DOHH2 (cell line): Measurements from ENCODE around the gene DUSP28.

Experiments
- H3F3A ChIP-seq: fragments of 200-600 bp; sonication (generic), shearing (Covaris generic); 2 replicates; pipeline ENCODE4 v1.6.0; 2016; ENCODE audit warnings: antibody characterized with exemption, mild to moderate bottlenecking; ENCODE audit not compliant: control insufficient read depth, insufficient read depth
- H3K27ac ChIP-seq: fragments of 200-600 bp; sonication (generic); 2 replicates; pipeline ENCODE4 v1.5.1; 2014; ENCODE audit warnings: low read depth, mild to moderate bottlenecking, low read length, moderate library complexity
- H3K27me3 ChIP-seq: fragments of 200-600 bp; sonication (generic); 2 replicates; pipeline ENCODE4 v1.6.1; 2014; ENCODE audit warnings: mild to moderate bottlenecking, low read length, mixed read lengths; ENCODE audit not compliant: control insufficient read depth
- H3K36me3 ChIP-seq: fragments of 200-600 bp; sonication (generic); 2 replicates; pipeline ENCODE4 v1.6.1; 2014; ENCODE audit warnings: mild to moderate bottlenecking, low read length, moderate library complexity, mixed read lengths; ENCODE audit not compliant: control insufficient read depth
- H3K4me1 ChIP-seq: fragments of 200-600 bp; sonication (generic); 2 replicates; pipeline ENCODE4 v1.6.1; 2014; ENCODE audit warnings: mild to moderate bottlenecking, low read length, mixed read lengths; ENCODE audit not compliant: control insufficient read depth
- H3K4me2 ChIP-seq: fragments of 200-600 bp; sonication (generic); 2 replicates; pipeline ENCODE4 v1.6.0; 2014; ENCODE audit warnings: mild to moderate bottlenecking, low read length, moderate library complexity
- H3K4me3 ChIP-seq: fragments of 200-600 bp; sonication (generic); 2 replicates; pipeline ENCODE4 v1.5.1; 2014; ENCODE audit warnings: mild to moderate bottlenecking, low read length, mixed read lengths
- H3K79me2 ChIP-seq: fragments of 200-600 bp; sonication (generic); 2 replicates; pipeline ENCODE4 v1.6.1; 2014; ENCODE audit warnings: mild to moderate bottlenecking, low read length, mixed read lengths; ENCODE audit not compliant: control insufficient read depth
- H3K9me2 ChIP-seq: fragments of 200-600 bp; sonication (generic); replicated peaks from 2 replicates; pipeline ENCODE4 v1.6.1; 2014; ENCODE audit warnings: mild to moderate bottlenecking, low read length, mixed read lengths; ENCODE audit not compliant: control insufficient read depth
- H3K9me3 ChIP-seq: fragments of 200-600 bp; sonication (generic); 2 replicates; pipeline ENCODE4 v1.6.1; 2014; ENCODE audit warnings: antibody characterized with exemption, low read length, mixed read lengths; ENCODE audit not compliant: control insufficient read depth, insufficient read depth
- H4K20me1 ChIP-seq: fragments of 200-600 bp; sonication (generic); 2 replicates; pipeline ENCODE4 v1.6.0; 2014; ENCODE audit warnings: low read depth, mild to moderate bottlenecking, antibody characterized with exemption, low read length, moderate library complexity; ENCODE audit not compliant: control insufficient read depth, insufficient read depth
- CTCF ChIP-seq: fragments of 200-600 bp; sonication (generic); IDR thresholded peaks from one replicate; pipeline ENCODE4 v1.5.1; 2014; ENCODE audit warnings: antibody characterized with exemption, mild to moderate bottlenecking, low read depth, low read length; ENCODE audit not compliant: poor library complexity, severe bottlenecking
- EZH2phosphoT487 ChIP-seq: fragments of 200-600 bp; sonication (generic); IDR thresholded peaks from 2 replicates; pipeline ENCODE4 v1.6.1; 2017; ENCODE audit warnings: borderline replicate concordance, mild to moderate bottlenecking, antibody characterized with exemption, low read length, moderate library complexity, mixed read lengths

DUSP28 gene

GRCh38 chr2:240571314-240571973, 11.3 kb downstream of the DUSP28 start:
- peaks cover 5% of the 10 kb centered on the region for H4K20me1 ChIP-seq
- no peak overlapping the region for H3K4me2 ChIP-seq

GRCh38 chr2:240572141-240573031, 12.2 kb downstream of the DUSP28 start:
- H3F3A ChIP-seq = peaks cover 6% of the 10 kb centered on the region
- H3K27ac ChIP-seq = no peak overlapping the region

More at GRCh38 chr2:240571314-240571973, 11.3 kb downstream of the DUSP28 start:
- TF ChIP-seq EZH2phosphoT487 (no peak), CTCF (no peak)
- H3K36me3 ChIP-seq = peaks cover 20% of the 10 kb centered on the region
- H3K27me3 ChIP-seq = no peaks in the 10 kb centered on the region
- no peak overlapping the region for H3K27ac ChIP-seq
- H3K4me3 ChIP-seq = no peak overlapping the region
- no peaks in the 10 kb centered on the region for H3K9me2 ChIP-seq
- peaks cover 9% of the 10 kb centered on the region for H3F3A ChIP-seq
- H3K4me1 ChIP-seq = peaks cover 30% of the 10 kb centered on the region
- H3K79me2 ChIP-seq = peaks cover 51% of the 10 kb centered on the region
- no peaks in the 10 kb centered on the region for H3K9me3 ChIP-seq

GRCh38 chr2:240573071-240573515, 12.9 kb downstream of the DUSP28 start:
- Histone ChIP-seq H3K9me2 (no peaks in the 10 kb centered on the region), H4K20me1 (peaks cover 5% of the 10 kb centered on the region), H3K9me3 (no peaks in the 10 kb centered on the region), H3K4me2 (no peak overlapping the region), H3K79me2 (peaks cover 36% of the 10 kb centered on the region), H3K4me3 (no peak overlapping the region), H3K27ac (no peak overlapping the region), H3K4me1 (peaks cover 15% of the 10 kb centered on the region), H3K36me3 (peaks cover 36% of the 10 kb centered on the region), H3K27me3 (no peaks in the 10 kb centered on the region), H3F3A (no peaks in the 10 kb centered on the region)
- TF ChIP-seq CTCF = no peak
- TF ChIP-seq EZH2phosphoT487 = no peak

More at GRCh38 chr2:240572141-240573031, 12.2 kb downstream of the DUSP28 start:
- no peaks in the 10 kb centered on the region for H3K27me3 ChIP-seq
- H3K4me1 ChIP-seq = peaks cover 21% of the 10 kb centered on the region
- no peak overlapping the region for H3K4me3 ChIP-seq
- no peak overlapping the region for H3K4me2 ChIP-seq
- H3K9me2 ChIP-seq = no peaks in the 10 kb centered on the region
- H3K9me3 ChIP-seq = no peaks in the 10 kb centered on the region
- H3K79me2 ChIP-seq = peaks cover 42% of the 10 kb centered on the region
- H4K20me1 ChIP-seq = peaks cover 5% of the 10 kb centered on the region
- H3K36me3 ChIP-seq = peaks cover 29% of the 10 kb centered on the region
- TF ChIP-seq CTCF = no peak
- TF ChIP-seq EZH2phosphoT487 = no peak
